GM12878 (cell line): ENCODE results near the gene CTAGE9. TPM values are rescaled to one million over a fixed set of nuclear protein-coding genes. Genes with fewer than 3 reads are reported as not detected.

Experiments used
- ATAC-seq: fragments of 200-7000 bp; cut with Tn5 transposase; 3 replicates; pipeline ENCODE4 v1.9.1; 2020; ENCODE audit warnings: mild to moderate bottlenecking, moderate library complexity
- BruUV-seq: library from RNA; stranded (reverse); fragments of 400-500 nt; replicated peaks from 2 replicates; lab custom pipeline; 2021; lab: Mats Ljungman, UMichigan
- CTCF ChIA-PET: fragments of 300-600 bp; sonication (Branson Sonifier 250); formaldehyde crosslinking; extraction: SDS; loops from one replicate; lab custom pipeline; 2021; ENCODE audit warnings: inconsistent platforms; lab: Yijun Ruan, JAX
- POLR2A ChIA-PET: fragments of 350-600 bp; formaldehyde crosslinking; extraction: SDS; loops from one replicate; lab custom pipeline; 2021; ENCODE audit warnings: inconsistent platforms; lab: Charles Lee
- RAD21 ChIA-PET: fragments of 300-600 bp; sonication (Branson Sonifier 250); formaldehyde crosslinking; loops from one replicate; lab custom pipeline; 2023; ENCODE audit warnings: antibody characterized with exemption; ENCODE audit not compliant: unreplicated experiment; lab: Charles Lee
- SMC1A ChIA-PET: fragments of 300-600 bp; sonication (Branson Sonifier 250); formaldehyde crosslinking; loops from one replicate; lab custom pipeline; 2023; ENCODE audit not compliant: unreplicated experiment, uncharacterized antibody; lab: Charles Lee
- DNase-seq: peaks from one replicate; pipeline ENCODE4 v3.0.0-alpha.2; 2011; ENCODE audit warnings: low read depth, low spot score
- FAIRE-seq: peaks from 3 replicates; lab custom pipeline; 2011; peaks lifted over from hg19 to GRCh38; lab: Jason Lieb, UNC
- H2AFZ ChIP-seq: 2 replicates; pipeline ENCODE4 v1.6.0; 2011; ENCODE audit warnings: low read depth, low read length, control low read depth; ENCODE audit not compliant: control insufficient read depth
- H3K27ac ChIP-seq: 2 replicates; pipeline ENCODE4 v1.5.1; 2011; ENCODE audit warnings: control low read depth; ENCODE audit not compliant: control insufficient read depth, insufficient read depth
- H3K27me3 ChIP-seq, 2 experiments: replicated peaks in 1 of 2; 2 replicates each; pipeline versions ENCODE4 v1.6.0 to v1.6.1; 2011; ENCODE audit warnings: low read length in 1 of 2; ENCODE audit not compliant: control insufficient read depth in 2 of 2, insufficient read depth in 2 of 2
- H3K36me3 ChIP-seq, 2 experiments: 2 replicates each; pipeline ENCODE4 v1.5.1; 2011; ENCODE audit warnings: low read length in 1 of 2; ENCODE audit not compliant: control insufficient read depth in 2 of 2, insufficient read depth in 2 of 2
- H3K4me1 ChIP-seq: 2 replicates; pipeline ENCODE4 v1.6.1; 2011; ENCODE audit warnings: mild to moderate bottlenecking, low read length, moderate library complexity, mixed read lengths; ENCODE audit not compliant: control insufficient read depth, insufficient read depth
- H3K4me2 ChIP-seq: 2 replicates; pipeline ENCODE4 v1.6.0; 2011; ENCODE audit warnings: control low read depth; ENCODE audit not compliant: control insufficient read depth, insufficient read depth
- H3K4me3 ChIP-seq: fragments of 200-600 bp; sonication (generic); 2 replicates; pipeline ENCODE4 v1.5.1; 2016
- H3K79me2 ChIP-seq: 2 replicates; pipeline ENCODE4 v1.6.0; 2011; ENCODE audit warnings: low read length; ENCODE audit not compliant: control insufficient read depth, insufficient read depth
- H3K9ac ChIP-seq: 2 replicates; pipeline ENCODE4 v1.8.0; 2011; ENCODE audit warnings: low read length, control low read depth, mixed read lengths; ENCODE audit not compliant: control insufficient read depth, insufficient read depth
- H3K9me3 ChIP-seq: replicated peaks from 3 replicates; pipeline ENCODE4 v1.5.1; 2011; ENCODE audit warnings: mild to moderate bottlenecking, low read length; ENCODE audit not compliant: control insufficient read depth, insufficient read depth
- H4K20me1 ChIP-seq: 2 replicates; pipeline ENCODE4 v1.6.0; 2011; ENCODE audit not compliant: control insufficient read depth, insufficient read depth
- FOXK2 ChIP-seq: fragments of 450-650 bp; IDR thresholded peaks from 2 replicates; pipeline ENCODE4 v1.6.1; 2017; ENCODE audit warnings: mild to moderate bottlenecking, moderate library complexity
- SPI1 ChIP-seq: IDR thresholded peaks from 2 replicates; pipeline ENCODE4 v1.6.1; 2011; ENCODE audit warnings: low read depth, mild to moderate bottlenecking, low read length, moderate library complexity, borderline replicate concordance; ENCODE audit not compliant: insufficient read depth
- ZNF207 ChIP-seq: fragments of 450-650 bp; IDR thresholded peaks from 2 replicates; pipeline ENCODE4 v1.6.1; 2014; ENCODE audit warnings: antibody characterized with exemption, mild to moderate bottlenecking, borderline replicate concordance
- WGBS: methylation state at CpG from one replicate; pipeline ENCODE4 v1.1.6; 2016; ENCODE audit warnings: low lambda C conversion rate; ENCODE audit not compliant: insufficient replicate concordance, insufficient coverage; ENCODE audit errors: missing lambda C conversion rate; 5-methylcytosine and 5-hydroxymethylcytosine counted together
- in situ Hi-C: fragments of 300-500 bp; cut with MboI; formaldehyde crosslinking; loops from 9 replicates; pipeline ENCODE4 v1.14.3; 2018; ENCODE audit warnings: mixed read lengths
- intact Hi-C: fragments of 100-400 bp; cut with micrococcal nuclease; formaldehyde crosslinking; loops from one replicate; pipeline ENCODE4 v1.14.2; 2022; ENCODE audit not compliant: unreplicated experiment
- polyA plus RNA-seq, 11 experiments: library from polyadenylated mRNA; depleted of rRNA in 4 of 11; unstranded in 6 of 11; stranded (reverse) in 5 of 11; fragments of >200 nt; fragmentation: Nextera tagmentation in 4 of 11; fragmentation: Illumina TruSeq in 1 of 11; extraction: Ambion mirVana in 4 of 11; extraction: Trizol in 1 of 11; gene quantifications; 1 replicate in 1 of 11; 2 replicates in 10 of 11; pipeline versions ENCODE4 v1.2.1 to v1.2.3, GENCODE V29; 2011 to 2016; ENCODE audit warnings: inconsistent platforms in 2 of 11, missing spikeins in 2 of 11, low read depth in 1 of 11
- total RNA-seq, 4 experiments: library from RNA; depleted of rRNA in 3 of 4; stranded (reverse); fragments of >200 nt in 3 of 4; fragmentation: Illumina TruSeq in 1 of 4; extraction: Trizol in 1 of 4; gene quantifications; 2 replicates each; pipeline versions ENCODE4 v1.2.1 to v1.2.3, GENCODE V29; 2013 to 2021
- TF ChIP-seq, protein P1 (sequence below): fragments of 450-650 bp; IDR thresholded peaks from 2 replicates; pipeline ENCODE4 v1.6.1; 2018; ENCODE audit warnings: borderline replicate concordance, mild to moderate bottlenecking; ENCODE audit not compliant: partially characterized antibody
- TF ChIP-seq, protein P2 (sequence below): fragments of 450-650 bp; formaldehyde crosslinking; IDR thresholded peaks from 2 replicates; pipeline ENCODE4 v1.4.0; 2020; ENCODE audit warnings: mild to moderate bottlenecking, moderate library complexity
- TF ChIP-seq, protein P3 (sequence below): fragments of 450-650 bp; IDR thresholded peaks from 2 replicates; pipeline ENCODE4 v1.6.1; 2017; ENCODE audit warnings: low read depth, mild to moderate bottlenecking, moderate library complexity
- TF ChIP-seq, protein P4 (sequence below): fragments of 150-350 bp; IDR thresholded peaks from 2 replicates; pipeline ENCODE4 v1.6.1; 2016; ENCODE audit warnings: low read depth, low read length

The CTAGE9 gene
- total and polyA plus RNA-seq, 10 of the 15 experiments (the other 5 are each of a cell fraction or from before 2014, with no cell fraction given), result 0.06 TPM; not detected in 9

DNA sequence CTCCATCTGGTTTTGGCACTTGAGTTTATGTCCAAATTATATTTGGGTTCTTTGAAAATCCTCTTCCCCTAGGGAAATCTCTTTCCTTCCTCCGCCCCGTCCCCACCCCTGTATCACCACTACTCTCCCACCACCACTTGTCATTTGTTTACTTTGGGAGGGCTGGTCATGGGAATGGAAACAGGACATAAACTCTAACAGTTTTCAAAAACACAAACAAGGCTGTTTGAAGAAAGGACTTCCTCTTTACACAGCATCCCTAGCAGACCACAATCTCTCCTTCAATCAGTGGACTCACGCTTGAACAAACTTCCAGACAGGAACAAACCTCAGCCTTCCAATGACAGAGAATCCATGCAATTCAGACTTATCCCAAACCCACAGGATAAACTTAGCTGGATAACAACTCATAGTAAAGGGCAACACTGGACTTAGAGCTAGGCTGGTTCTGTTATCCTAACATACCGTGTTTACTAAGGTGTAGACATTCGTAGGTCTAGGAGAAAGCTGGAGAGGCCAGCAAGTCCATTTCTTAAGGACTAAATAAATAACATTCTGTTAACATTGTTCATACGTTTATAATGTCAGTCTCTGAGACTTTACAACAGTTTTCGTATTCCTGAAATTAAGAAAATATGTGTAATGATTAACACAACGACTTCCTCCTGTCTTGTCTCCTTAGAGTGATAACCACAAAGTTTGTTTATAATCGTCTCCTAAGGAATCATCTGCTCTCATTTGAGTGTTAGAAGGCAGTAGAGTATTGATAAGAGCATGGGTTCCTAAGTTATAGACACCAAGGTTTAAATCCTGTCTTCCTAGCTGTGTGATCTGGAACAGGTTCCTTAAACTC is 44.1 kb upstream of the CTAGE9 start:
- RAD21 ChIA-PET, result no interaction called here
- TF ChIP-seq ZNF207 (no peak), SPI1 (no peak), FOXK2 (no peak)
- TF ChIP-seq, protein P1, sequence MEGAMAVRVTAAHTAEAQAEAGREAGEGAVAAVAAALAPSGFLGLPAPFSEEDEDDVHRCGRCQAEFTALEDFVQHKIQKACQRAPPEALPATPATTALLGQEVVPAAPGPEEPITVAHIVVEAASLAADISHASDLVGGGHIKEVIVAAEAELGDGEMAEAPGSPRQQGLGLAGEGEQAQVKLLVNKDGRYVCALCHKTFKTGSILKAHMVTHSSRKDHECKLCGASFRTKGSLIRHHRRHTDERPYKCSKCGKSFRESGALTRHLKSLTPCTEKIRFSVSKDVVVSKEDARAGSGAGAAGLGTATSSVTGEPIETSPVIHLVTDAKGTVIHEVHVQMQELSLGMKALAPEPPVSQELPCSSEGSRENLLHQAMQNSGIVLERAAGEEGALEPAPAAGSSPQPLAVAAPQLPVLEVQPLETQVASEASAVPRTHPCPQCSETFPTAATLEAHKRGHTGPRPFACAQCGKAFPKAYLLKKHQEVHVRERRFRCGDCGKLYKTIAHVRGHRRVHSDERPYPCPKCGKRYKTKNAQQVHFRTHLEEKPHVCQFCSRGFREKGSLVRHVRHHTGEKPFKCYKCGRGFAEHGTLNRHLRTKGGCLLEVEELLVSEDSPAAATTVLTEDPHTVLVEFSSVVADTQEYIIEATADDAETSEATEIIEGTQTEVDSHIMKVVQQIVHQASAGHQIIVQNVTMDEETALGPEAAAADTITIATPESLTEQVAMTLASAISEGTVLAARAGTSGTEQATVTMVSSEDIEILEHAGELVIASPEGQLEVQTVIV, result peak; percentile 18
- TF ChIP-seq, protein P2, sequence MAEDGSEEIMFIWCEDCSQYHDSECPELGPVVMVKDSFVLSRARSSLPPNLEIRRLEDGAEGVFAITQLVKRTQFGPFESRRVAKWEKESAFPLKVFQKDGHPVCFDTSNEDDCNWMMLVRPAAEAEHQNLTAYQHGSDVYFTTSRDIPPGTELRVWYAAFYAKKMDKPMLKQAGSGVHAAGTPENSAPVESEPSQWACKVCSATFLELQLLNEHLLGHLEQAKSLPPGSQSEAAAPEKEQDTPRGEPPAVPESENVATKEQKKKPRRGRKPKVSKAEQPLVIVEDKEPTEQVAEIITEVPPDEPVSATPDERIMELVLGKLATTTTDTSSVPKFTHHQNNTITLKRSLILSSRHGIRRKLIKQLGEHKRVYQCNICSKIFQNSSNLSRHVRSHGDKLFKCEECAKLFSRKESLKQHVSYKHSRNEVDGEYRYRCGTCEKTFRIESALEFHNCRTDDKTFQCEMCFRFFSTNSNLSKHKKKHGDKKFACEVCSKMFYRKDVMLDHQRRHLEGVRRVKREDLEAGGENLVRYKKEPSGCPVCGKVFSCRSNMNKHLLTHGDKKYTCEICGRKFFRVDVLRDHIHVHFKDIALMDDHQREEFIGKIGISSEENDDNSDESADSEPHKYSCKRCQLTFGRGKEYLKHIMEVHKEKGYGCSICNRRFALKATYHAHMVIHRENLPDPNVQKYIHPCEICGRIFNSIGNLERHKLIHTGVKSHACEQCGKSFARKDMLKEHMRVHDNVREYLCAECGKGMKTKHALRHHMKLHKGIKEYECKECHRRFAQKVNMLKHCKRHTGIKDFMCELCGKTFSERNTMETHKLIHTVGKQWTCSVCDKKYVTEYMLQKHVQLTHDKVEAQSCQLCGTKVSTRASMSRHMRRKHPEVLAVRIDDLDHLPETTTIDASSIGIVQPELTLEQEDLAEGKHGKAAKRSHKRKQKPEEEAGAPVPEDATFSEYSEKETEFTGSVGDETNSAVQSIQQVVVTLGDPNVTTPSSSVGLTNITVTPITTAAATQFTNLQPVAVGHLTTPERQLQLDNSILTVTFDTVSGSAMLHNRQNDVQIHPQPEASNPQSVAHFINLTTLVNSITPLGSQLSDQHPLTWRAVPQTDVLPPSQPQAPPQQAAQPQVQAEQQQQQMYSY (CRISPR knock-in tag), result no peak
- TF ChIP-seq, protein P3, sequence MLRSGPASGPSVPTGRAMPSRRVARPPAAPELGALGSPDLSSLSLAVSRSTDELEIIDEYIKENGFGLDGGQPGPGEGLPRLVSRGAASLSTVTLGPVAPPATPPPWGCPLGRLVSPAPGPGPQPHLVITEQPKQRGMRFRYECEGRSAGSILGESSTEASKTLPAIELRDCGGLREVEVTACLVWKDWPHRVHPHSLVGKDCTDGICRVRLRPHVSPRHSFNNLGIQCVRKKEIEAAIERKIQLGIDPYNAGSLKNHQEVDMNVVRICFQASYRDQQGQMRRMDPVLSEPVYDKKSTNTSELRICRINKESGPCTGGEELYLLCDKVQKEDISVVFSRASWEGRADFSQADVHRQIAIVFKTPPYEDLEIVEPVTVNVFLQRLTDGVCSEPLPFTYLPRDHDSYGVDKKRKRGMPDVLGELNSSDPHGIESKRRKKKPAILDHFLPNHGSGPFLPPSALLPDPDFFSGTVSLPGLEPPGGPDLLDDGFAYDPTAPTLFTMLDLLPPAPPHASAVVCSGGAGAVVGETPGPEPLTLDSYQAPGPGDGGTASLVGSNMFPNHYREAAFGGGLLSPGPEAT, result no peak
- TF ChIP-seq, protein P4, sequence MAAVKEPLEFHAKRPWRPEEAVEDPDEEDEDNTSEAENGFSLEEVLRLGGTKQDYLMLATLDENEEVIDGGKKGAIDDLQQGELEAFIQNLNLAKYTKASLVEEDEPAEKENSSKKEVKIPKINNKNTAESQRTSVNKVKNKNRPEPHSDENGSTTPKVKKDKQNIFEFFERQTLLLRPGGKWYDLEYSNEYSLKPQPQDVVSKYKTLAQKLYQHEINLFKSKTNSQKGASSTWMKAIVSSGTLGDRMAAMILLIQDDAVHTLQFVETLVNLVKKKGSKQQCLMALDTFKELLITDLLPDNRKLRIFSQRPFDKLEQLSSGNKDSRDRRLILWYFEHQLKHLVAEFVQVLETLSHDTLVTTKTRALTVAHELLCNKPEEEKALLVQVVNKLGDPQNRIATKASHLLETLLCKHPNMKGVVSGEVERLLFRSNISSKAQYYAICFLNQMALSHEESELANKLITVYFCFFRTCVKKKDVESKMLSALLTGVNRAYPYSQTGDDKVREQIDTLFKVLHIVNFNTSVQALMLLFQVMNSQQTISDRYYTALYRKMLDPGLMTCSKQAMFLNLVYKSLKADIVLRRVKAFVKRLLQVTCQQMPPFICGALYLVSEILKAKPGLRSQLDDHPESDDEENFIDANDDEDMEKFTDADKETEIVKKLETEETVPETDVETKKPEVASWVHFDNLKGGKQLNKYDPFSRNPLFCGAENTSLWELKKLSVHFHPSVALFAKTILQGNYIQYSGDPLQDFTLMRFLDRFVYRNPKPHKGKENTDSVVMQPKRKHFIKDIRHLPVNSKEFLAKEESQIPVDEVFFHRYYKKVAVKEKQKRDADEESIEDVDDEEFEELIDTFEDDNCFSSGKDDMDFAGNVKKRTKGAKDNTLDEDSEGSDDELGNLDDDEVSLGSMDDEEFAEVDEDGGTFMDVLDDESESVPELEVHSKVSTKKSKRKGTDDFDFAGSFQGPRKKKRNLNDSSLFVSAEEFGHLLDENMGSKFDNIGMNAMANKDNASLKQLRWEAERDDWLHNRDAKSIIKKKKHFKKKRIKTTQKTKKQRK, result no peak
- H3K27me3 ChIP-seq, result no peaks in the 10 kb centered on the region

More for the DNA sequence above, 44.1 kb upstream of the CTAGE9 start:
- Histone ChIP-seq H4K20me1 (no peaks in the 10 kb centered on the region), H3K27ac (no peak overlapping the region), H3K4me2 (no peak overlapping the region), H2AFZ (no peak overlapping the region), H3K36me3 (no peaks in the 10 kb centered on the region), H3K4me3 (no peak overlapping the region), H3K9me3 (no peaks in the 10 kb centered on the region), H3K79me2 (no peaks in the 10 kb centered on the region), H3K9ac (no peak overlapping the region), H3K4me1 (no peaks in the 10 kb centered on the region)
- SMC1A ChIA-PET, result no interaction called here
- POLR2A ChIA-PET, result no interaction called here
- intact Hi-C loops, result no loop called here
- FAIRE-seq (no peak), DNase-seq (no peak), ATAC-seq (no peak)
- no TSS peak for BruUV-seq
- 3% methylated on average over 9 of the region's 9 CpGs for WGBS
- in situ Hi-C loops, result no loop called here
- CTCF ChIA-PET, result no interaction called here
